ENCODE data around the gene CSTF2T.

Gene CSTF2T

GRCh38 chr10:51709324-51709972 lies 10.1 kb upstream of the CSTF2T start:
- H3K9me3 Mint-ChIP-seq: no peaks in the 10 kb centered on the region
- no peaks in the 10 kb centered on the region for H3K27me3 Mint-ChIP-seq
- ATAC-seq (replicated peaks; ENCODE audit: extremely low read depth, poor library complexity, severe bottlenecking) (no peak), DNase-seq (ENCODE audit: low spot score in 2 of 2) (no peak)
- H3K27ac Mint-ChIP-seq (ENCODE audit: low read depth): no peak overlapping the region
- peaks cover 10% of the 10 kb centered on the region for H3K4me1 Mint-ChIP-seq
- H3K36me3 Mint-ChIP-seq (ENCODE audit: insufficient read depth): no peaks in the 10 kb centered on the region
- no peak overlapping the region for H3K4me3 Mint-ChIP-seq

DNA sequence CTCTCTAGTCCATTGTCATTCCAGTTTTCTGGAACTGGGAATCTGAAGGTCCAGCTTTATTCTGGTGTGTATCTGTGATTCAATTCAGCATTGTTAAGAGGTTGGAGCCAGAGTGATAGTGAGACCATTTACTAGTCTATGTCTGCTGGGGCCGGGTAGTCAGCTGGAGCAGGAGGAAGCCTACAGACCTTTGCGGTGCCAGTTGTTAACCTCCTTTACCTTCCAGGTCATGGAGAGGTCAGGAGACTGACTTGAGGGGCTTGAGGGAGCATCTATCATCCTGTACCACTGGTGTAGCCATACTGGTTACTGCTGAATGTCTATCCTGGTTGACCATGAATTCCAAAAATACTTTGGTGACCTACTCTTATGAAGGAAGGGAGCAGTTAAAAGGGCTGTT lies 9.2 kb upstream of the CSTF2T start:
- Mint-ChIP-seq H3K9me3 (no peaks in the 10 kb centered on the region), H3K4me3 (no peak overlapping the region), H3K27me3 (no peaks in the 10 kb centered on the region), H3K36me3 (ENCODE audit: insufficient read depth) (no peaks in the 10 kb centered on the region), H3K4me1 (peaks cover 10% of the 10 kb centered on the region), H3K27ac (ENCODE audit: low read depth) (no peak overlapping the region)
- DNase-seq (ENCODE audit: low spot score in 2 of 2) (no peak), ATAC-seq (replicated peaks; ENCODE audit: extremely low read depth, poor library complexity, severe bottlenecking) (no peak)

- ATAC-seq (replicated peaks; ENCODE audit: extremely low read depth, poor library complexity, severe bottlenecking): peak; percentile 68
- no peak overlapping the region for H3K27ac Mint-ChIP-seq (ENCODE audit: low read depth)
- H3K4me1 Mint-ChIP-seq: peaks cover 10% of the 10 kb centered on the region
- no peaks in the 10 kb centered on the region for H3K9me3 Mint-ChIP-seq
- H3K4me3 Mint-ChIP-seq: no peak overlapping the region
- no peak for DNase-seq (ENCODE audit: low spot score in 2 of 2)
- no peaks in the 10 kb centered on the region for H3K27me3 Mint-ChIP-seq
- no peaks in the 10 kb centered on the region for H3K36me3 Mint-ChIP-seq (ENCODE audit: insufficient read depth)
These were observed 8.5 kb upstream of the CSTF2T start for GRCh38 chr10:51707821-51708424.

DNA sequence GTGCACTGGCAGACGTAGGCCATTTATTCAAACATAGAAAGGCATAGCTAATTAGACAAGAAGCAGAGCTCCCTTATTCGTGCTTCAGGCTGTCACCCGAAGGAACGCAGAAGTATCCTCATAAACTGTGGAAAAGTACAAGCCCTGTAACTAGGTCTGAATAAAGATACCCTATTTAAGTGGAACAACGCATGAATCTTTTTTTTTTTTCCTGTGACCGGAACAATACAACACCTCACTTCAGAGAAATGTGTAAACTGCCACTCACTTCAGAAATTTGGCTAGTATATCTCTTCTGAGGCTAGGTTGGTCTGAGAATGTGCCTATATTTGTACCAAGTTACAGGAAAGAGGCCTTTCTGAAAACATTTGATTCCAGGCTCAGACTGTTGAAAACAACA lies 8.0 kb upstream of the CSTF2T start:
- no peak overlapping the region for H3K27ac Mint-ChIP-seq (ENCODE audit: low read depth)
- H3K9me3 Mint-ChIP-seq: no peaks in the 10 kb centered on the region
- DNase-seq (ENCODE audit: low spot score in 2 of 2): no peak
- no peak overlapping the region for H3K4me3 Mint-ChIP-seq
- no peaks in the 10 kb centered on the region for H3K27me3 Mint-ChIP-seq
- peaks cover 10% of the 10 kb centered on the region for H3K4me1 Mint-ChIP-seq
- no peaks in the 10 kb centered on the region for H3K36me3 Mint-ChIP-seq (ENCODE audit: insufficient read depth)
- no peak for ATAC-seq (replicated peaks; ENCODE audit: extremely low read depth, poor library complexity, severe bottlenecking)

- ATAC-seq (replicated peaks; ENCODE audit: extremely low read depth, poor library complexity, severe bottlenecking): no peak
- Mint-ChIP-seq H3K4me3 (no peak overlapping the region), H3K27me3 (no peaks in the 10 kb centered on the region), H3K9me3 (no peaks in the 10 kb centered on the region), H3K27ac (ENCODE audit: low read depth) (no peak overlapping the region), H3K36me3 (ENCODE audit: insufficient read depth) (no peaks in the 10 kb centered on the region), H3K4me1 (peaks cover 10% of the 10 kb centered on the region)
- DNase-seq (ENCODE audit: low spot score in 2 of 2): no peak
These were observed 6.8 kb upstream of the CSTF2T start for GRCh38 chr10:51706225-51706624.

GRCh38 chr10:51705774-51706173 lies 6.4 kb upstream of the CSTF2T start:
- Mint-ChIP-seq H3K4me1 (peaks cover 10% of the 10 kb centered on the region), H3K27me3 (no peaks in the 10 kb centered on the region), H3K9me3 (no peaks in the 10 kb centered on the region), H3K36me3 (ENCODE audit: insufficient read depth) (no peaks in the 10 kb centered on the region), H3K4me3 (no peak overlapping the region), H3K27ac (ENCODE audit: low read depth) (no peak overlapping the region)
- DNase-seq (ENCODE audit: low spot score in 2 of 2) (no peak), ATAC-seq (replicated peaks; ENCODE audit: extremely low read depth, poor library complexity, severe bottlenecking) (no peak)

GRCh38 chr10:51700228-51700817 lies 928 bp upstream of the CSTF2T start:
- ATAC-seq (replicated peaks; ENCODE audit: extremely low read depth, poor library complexity, severe bottlenecking) (no peak), DNase-seq (ENCODE audit: low spot score in 2 of 2) (no peak)
- Mint-ChIP-seq H3K9me3 (no peaks in the 10 kb centered on the region), H3K27me3 (no peaks in the 10 kb centered on the region), H3K4me1 (peaks cover 38% of the 10 kb centered on the region), H3K36me3 (ENCODE audit: insufficient read depth) (peaks cover 18% of the 10 kb centered on the region), H3K4me3 (peak overlapping the region; percentile 99), H3K27ac (ENCODE audit: low read depth) (peak overlapping the region; percentile 99)

DNA sequence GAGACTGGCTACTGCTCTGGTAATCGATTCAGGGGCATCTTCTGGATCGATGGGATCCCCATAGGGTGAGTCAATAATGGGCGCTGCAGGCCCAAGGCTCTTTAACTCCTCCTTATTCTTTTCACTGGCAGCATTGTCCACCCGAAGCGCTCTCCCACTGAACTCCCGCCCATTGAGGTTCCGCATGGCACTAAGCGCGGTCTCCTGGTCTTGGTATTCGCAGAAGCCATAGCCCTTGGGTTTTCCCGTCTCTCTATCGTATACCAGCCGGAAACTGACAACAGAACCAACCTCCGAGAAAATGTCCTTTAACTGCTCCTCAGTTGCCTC lies 285 bp downstream of the CSTF2T start:
- no peak for DNase-seq (ENCODE audit: low spot score in 2 of 2)
- Mint-ChIP-seq H3K27ac (ENCODE audit: low read depth) (peak overlapping the region; percentile 99), H3K4me1 (peaks cover 46% of the 10 kb centered on the region), H3K9me3 (no peaks in the 10 kb centered on the region), H3K27me3 (no peaks in the 10 kb centered on the region), H3K4me3 (peak overlapping the region; percentile 99), H3K36me3 (ENCODE audit: insufficient read depth) (peaks cover 18% of the 10 kb centered on the region)
- ATAC-seq (replicated peaks; ENCODE audit: extremely low read depth, poor library complexity, severe bottlenecking): peak; percentile 37

DNA sequence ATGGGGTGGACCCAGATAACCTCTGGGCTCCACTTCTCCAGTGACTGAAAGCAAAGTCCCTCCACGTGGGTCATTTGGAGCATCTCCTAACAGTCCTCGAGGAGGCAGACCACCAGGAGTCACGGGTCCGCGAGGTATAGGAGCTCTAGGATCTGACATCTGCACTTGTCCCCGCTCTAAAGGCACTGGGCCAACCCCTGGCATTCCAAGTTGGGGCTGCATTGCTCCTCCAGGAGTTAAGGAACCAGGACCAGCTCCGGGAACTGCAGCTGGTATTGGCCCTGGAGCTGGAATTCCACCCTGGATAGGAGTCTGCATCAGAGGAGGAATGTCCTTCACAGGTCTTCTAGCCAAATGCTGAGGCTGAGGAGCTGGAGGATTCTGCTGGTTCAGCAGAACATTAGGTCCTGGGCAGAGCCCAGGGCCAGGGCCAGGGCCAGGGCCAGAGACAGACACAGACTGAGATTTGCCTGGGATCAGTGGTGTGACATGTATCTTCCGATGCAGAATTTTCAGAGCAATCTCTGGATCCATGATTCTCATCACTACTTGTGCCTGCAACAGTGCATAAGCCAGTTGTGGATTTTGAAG lies 827 bp downstream of the CSTF2T start:
- H3K27ac Mint-ChIP-seq (ENCODE audit: low read depth): peak overlapping the region; percentile 99
- H3K4me1 Mint-ChIP-seq: peaks cover 46% of the 10 kb centered on the region
- peaks cover 18% of the 10 kb centered on the region for H3K36me3 Mint-ChIP-seq (ENCODE audit: insufficient read depth)

DNA sequence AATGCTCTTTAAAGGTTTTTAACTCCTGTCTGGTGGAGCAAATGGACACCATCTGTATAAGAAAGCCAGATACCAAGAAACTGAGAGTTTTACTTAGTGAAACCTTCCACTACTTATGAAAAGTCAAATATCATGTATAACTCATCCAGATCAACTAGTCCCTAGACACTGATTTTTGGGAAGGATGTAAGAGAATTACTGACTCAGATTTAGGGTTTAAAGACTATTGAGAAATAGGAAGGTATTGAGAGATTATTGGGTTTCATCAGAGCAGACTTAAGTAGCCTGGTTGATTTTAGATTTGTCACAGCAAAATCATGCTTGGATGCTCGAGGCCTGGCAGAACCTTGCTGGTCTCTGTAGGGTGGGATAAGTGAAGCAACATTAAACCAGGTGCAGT lies 3.1 kb downstream of the CSTF2T start:
- Mint-ChIP-seq H3K27me3 (no peaks in the 10 kb centered on the region), H3K4me3 (peak overlapping the region; percentile 13), H3K4me1 (peaks cover 46% of the 10 kb centered on the region), H3K36me3 (ENCODE audit: insufficient read depth) (peaks cover 18% of the 10 kb centered on the region), H3K9me3 (no peaks in the 10 kb centered on the region), H3K27ac (ENCODE audit: low read depth) (no peak overlapping the region)
- DNase-seq (ENCODE audit: low spot score in 2 of 2) (no peak), ATAC-seq (replicated peaks; ENCODE audit: extremely low read depth, poor library complexity, severe bottlenecking) (no peak)

More for the DNA sequence above, 827 bp downstream of the CSTF2T start:
- DNase-seq (ENCODE audit: low spot score in 2 of 2) (no peak), ATAC-seq (replicated peaks; ENCODE audit: extremely low read depth, poor library complexity, severe bottlenecking) (no peak)
- no peaks in the 10 kb centered on the region for H3K27me3 Mint-ChIP-seq
- no peaks in the 10 kb centered on the region for H3K9me3 Mint-ChIP-seq
- peak overlapping the region; percentile 99 for H3K4me3 Mint-ChIP-seq

- Mint-ChIP-seq H3K4me3 (no peak overlapping the region), H3K9me3 (no peaks in the 10 kb centered on the region), H3K4me1 (peaks cover 43% of the 10 kb centered on the region), H3K27ac (ENCODE audit: low read depth) (no peak overlapping the region), H3K36me3 (ENCODE audit: insufficient read depth) (peaks cover 11% of the 10 kb centered on the region), H3K27me3 (no peaks in the 10 kb centered on the region)
- no peak for DNase-seq (ENCODE audit: low spot score in 2 of 2)
- ATAC-seq (replicated peaks; ENCODE audit: extremely low read depth, poor library complexity, severe bottlenecking): no peak
These were observed 5.2 kb downstream of the CSTF2T start for GRCh38 chr10:51694086-51694768.

DNA sequence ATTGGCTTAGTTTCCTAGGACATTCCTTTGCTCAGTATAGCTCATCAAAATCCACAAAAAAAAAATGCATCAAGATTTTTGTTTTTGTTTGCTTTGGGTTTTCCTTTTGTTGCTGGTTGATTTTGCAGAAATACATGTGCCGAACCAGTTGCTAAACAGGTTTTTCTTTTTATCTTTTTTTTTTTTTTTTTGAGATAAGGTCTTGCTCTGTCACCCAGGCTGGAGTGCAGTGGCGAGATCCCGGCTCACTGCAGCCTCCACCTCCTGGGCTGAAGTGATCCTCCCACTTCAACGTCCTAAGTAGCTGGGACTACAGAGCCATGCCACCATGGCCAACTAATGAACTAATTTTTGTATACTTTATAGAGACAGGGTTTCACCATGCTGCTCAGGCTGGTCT lies 8.3 kb downstream of the CSTF2T start:
- DNase-seq (ENCODE audit: low spot score in 2 of 2) (no peak), ATAC-seq (replicated peaks; ENCODE audit: extremely low read depth, poor library complexity, severe bottlenecking) (no peak)
- Mint-ChIP-seq H3K27me3 (peaks cover 1% of the 10 kb centered on the region), H3K4me3 (no peak overlapping the region), H3K27ac (ENCODE audit: low read depth) (no peak overlapping the region), H3K9me3 (no peaks in the 10 kb centered on the region), H3K4me1 (peaks cover 16% of the 10 kb centered on the region), H3K36me3 (ENCODE audit: insufficient read depth) (no peaks in the 10 kb centered on the region)
